Muscle of back (tissue), 11 donors: ENCODE results near the gene CCDC169. TPM values are rescaled to one million over a fixed set of nuclear protein-coding genes. Genes with fewer than 3 reads are reported as not detected.
"Not testable (repeated sequence)": the region's sequence is repeated elsewhere in the genome, so short reads cannot be mapped to it uniquely, and the experiment has no call there.

Experiments used
- DNase-seq, 3 donors: peaks; one replicate each; pipeline versions ENCODE4 v3.0.0 to v3.0.0-alpha.2; 2013
- polyA plus RNA-seq, 10 donors: library from polyadenylated mRNA; unstranded; fragments of 120-200 nt; gene quantifications; one replicate each; pipeline ENCODE4 v1.2.1, GENCODE V29; 2013; ENCODE audit not compliant: insufficient read length in 10 of 10

CCDC169 gene
- polyA plus RNA-seq, 10 donors: 2.1 to 4.5 (median 3.2) TPM

GRCh38 chr13:36319793-36320192, 22.2 kb upstream of the CCDC169 start:
- not testable (repeated sequence) for DNase-seq

GRCh38 chr13:36313047-36313969, 15.7 kb upstream of the CCDC169 start:
- no peak for DNase-seq

- no peak for DNase-seq
These were observed 12.9 kb upstream of the CCDC169 start for GRCh38 chr13:36310417-36311108.

GRCh38 chr13:36302289-36302688, 4.7 kb upstream of the CCDC169 start:
- DNase-seq: no peak

GRCh38 chr13:36299469-36299868, 1.9 kb upstream of the CCDC169 start:
- not testable (repeated sequence) for DNase-seq

- DNase-seq: peak; percentile 17 to 78 (median 49)
These were observed 988 bp upstream of the CCDC169 start for GRCh38 chr13:36298535-36299068.

GRCh38 chr13:36294096-36294495, 3.5 kb downstream of the CCDC169 start:
- no peak for DNase-seq

- no peak for DNase-seq
These were observed 4.1 kb downstream of the CCDC169 start for GRCh38 chr13:36293497-36293896.

GRCh38 chr13:36288794-36289391, 8.7 kb downstream of the CCDC169 start:
- no peak for DNase-seq

GRCh38 chr13:36286006-36286405, 11.6 kb downstream of the CCDC169 start:
- no peak for DNase-seq

- peak; percentile 41 to 69 (median 48) for DNase-seq
These were observed 14.7 kb downstream of the CCDC169 start for GRCh38 chr13:36282821-36283432.

- DNase-seq: peak; percentile 64 to 83 (median 73)
These were observed 22.2 kb downstream of the CCDC169 start for GRCh38 chr13:36275190-36276002.

GRCh38 chr13:36273431-36273830, 24.2 kb downstream of the CCDC169 start:
- no peak for DNase-seq

GRCh38 chr13:36261976-36262375, 35.6 kb downstream of the CCDC169 start:
- no peak for DNase-seq

- no peak for DNase-seq
These were observed 36.6 kb downstream of the CCDC169 start for GRCh38 chr13:36261011-36261410.

- no peak for DNase-seq
These were observed 38.1 kb downstream of the CCDC169 start for GRCh38 chr13:36259361-36260137.

GRCh38 chr13:36258831-36259230, 38.8 kb downstream of the CCDC169 start:
- peak in 1 of 3 donors; percentile 25 for DNase-seq

GRCh38 chr13:36251526-36251925, 46.1 kb downstream of the CCDC169 start:
- no peak for DNase-seq

- DNase-seq: no peak
These were observed 46.6 kb downstream of the CCDC169 start for GRCh38 chr13:36251017-36251416.

- no peak for DNase-seq
These were observed 48.9 kb downstream of the CCDC169 start for GRCh38 chr13:36248700-36249099.
